Measurements from ENCODE around the gene SERPINA5.

The SERPINA5 gene

GRCh38 chr14:94623422-94623809 is 42.2 kb downstream of the SERPINA5 start:
- no peak overlapping the region for H3K4me2 ChIP-seq (ENCODE audit: low read length)
- no peaks in the 10 kb centered on the region for H3K9me3 ChIP-seq (ENCODE audit: control insufficient read depth, low read length)
- H3K9ac ChIP-seq, result no peak overlapping the region
- H3K27ac ChIP-seq, result no peak overlapping the region
- H2AFZ ChIP-seq, result no peak overlapping the region
- no peak overlapping the region for H3K4me3 ChIP-seq (ENCODE audit: low read depth, low read length)
- no peak for TF ChIP-seq CTCF (IDR thresholded peaks at IDR 0.05)
- no peaks in the 10 kb centered on the region for H3K36me3 ChIP-seq (ENCODE audit: control insufficient read depth, insufficient read depth, low read length)
- H3K4me1 ChIP-seq, result no peaks in the 10 kb centered on the region
- H3K79me2 ChIP-seq, result no peaks in the 10 kb centered on the region
- no peaks in the 10 kb centered on the region for H3K27me3 ChIP-seq (ENCODE audit: control insufficient read depth, insufficient read depth, low read length)

- TF ChIP-seq CTCF (IDR thresholded peaks at IDR 0.05), result no peak
- H3K9ac ChIP-seq, result no peak overlapping the region
- no peak overlapping the region for H3K27ac ChIP-seq
- H3K4me3 ChIP-seq (ENCODE audit: low read depth, low read length), result no peak overlapping the region
- H3K4me2 ChIP-seq (ENCODE audit: low read length), result no peak overlapping the region
- no peaks in the 10 kb centered on the region for H3K79me2 ChIP-seq
- H3K4me1 ChIP-seq, result no peaks in the 10 kb centered on the region
- H2AFZ ChIP-seq, result no peak overlapping the region
- H3K9me3 ChIP-seq (ENCODE audit: control insufficient read depth, low read length), result no peaks in the 10 kb centered on the region
- no peaks in the 10 kb centered on the region for H3K27me3 ChIP-seq (ENCODE audit: control insufficient read depth, insufficient read depth, low read length)
- H3K36me3 ChIP-seq (ENCODE audit: control insufficient read depth, insufficient read depth, low read length), result no peaks in the 10 kb centered on the region
These were observed 42.8 kb downstream of the SERPINA5 start for GRCh38 chr14:94623856-94624499.

- H3K4me3 ChIP-seq (ENCODE audit: low read depth, low read length), result no peak overlapping the region
- no peaks in the 10 kb centered on the region for H3K27me3 ChIP-seq (ENCODE audit: control insufficient read depth, insufficient read depth, low read length)
- no peak for TF ChIP-seq CTCF (IDR thresholded peaks at IDR 0.05)
- H3K9ac ChIP-seq, result no peak overlapping the region
- H3K27ac ChIP-seq, result no peak overlapping the region
- H3K4me2 ChIP-seq (ENCODE audit: low read length), result no peak overlapping the region
- no peaks in the 10 kb centered on the region for H3K4me1 ChIP-seq
- H3K9me3 ChIP-seq (ENCODE audit: control insufficient read depth, low read length), result no peaks in the 10 kb centered on the region
- H3K79me2 ChIP-seq, result no peaks in the 10 kb centered on the region
- no peaks in the 10 kb centered on the region for H3K36me3 ChIP-seq (ENCODE audit: control insufficient read depth, insufficient read depth, low read length)
- H2AFZ ChIP-seq, result no peak overlapping the region
These were observed 43.5 kb downstream of the SERPINA5 start for GRCh38 chr14:94624537-94625352.

GRCh38 chr14:94625353-94625635 is 44.1 kb downstream of the SERPINA5 start:
- no peaks in the 10 kb centered on the region for H3K4me1 ChIP-seq
- H3K27me3 ChIP-seq (ENCODE audit: control insufficient read depth, insufficient read depth, low read length), result no peaks in the 10 kb centered on the region
- no peaks in the 10 kb centered on the region for H3K79me2 ChIP-seq
- no peaks in the 10 kb centered on the region for H3K9me3 ChIP-seq (ENCODE audit: control insufficient read depth, low read length)
- no peak overlapping the region for H3K4me2 ChIP-seq (ENCODE audit: low read length)
- H3K36me3 ChIP-seq (ENCODE audit: control insufficient read depth, insufficient read depth, low read length), result no peaks in the 10 kb centered on the region
- no peak overlapping the region for H3K27ac ChIP-seq
- no peak overlapping the region for H2AFZ ChIP-seq
- TF ChIP-seq CTCF (IDR thresholded peaks at IDR 0.05), result no peak
- H3K4me3 ChIP-seq (ENCODE audit: low read depth, low read length), result no peak overlapping the region
- H3K9ac ChIP-seq, result no peak overlapping the region

- Histone ChIP-seq H3K79me2 (no peaks in the 10 kb centered on the region), H3K4me2 (ENCODE audit: low read length) (no peak overlapping the region), H3K9me3 (ENCODE audit: control insufficient read depth, low read length) (no peaks in the 10 kb centered on the region), H3K4me1 (no peaks in the 10 kb centered on the region), H3K9ac (no peak overlapping the region), H3K27ac (no peak overlapping the region), H2AFZ (no peak overlapping the region), H3K4me3 (ENCODE audit: low read depth, low read length) (no peak overlapping the region), H3K27me3 (ENCODE audit: control insufficient read depth, insufficient read depth, low read length) (no peaks in the 10 kb centered on the region), H3K36me3 (ENCODE audit: control insufficient read depth, insufficient read depth, low read length) (no peaks in the 10 kb centered on the region)
- no peak for TF ChIP-seq CTCF (IDR thresholded peaks at IDR 0.05)
These were observed 47.4 kb downstream of the SERPINA5 start for GRCh38 chr14:94628578-94628977.

All from parathyroid adenoma (tissue), 2 donors.